Stimulated activated CD4-positive, alpha-beta T cell treated with anti-CD3 and anti-CD28 coated beads, TNF-alpha, amount 100 ng/mL, for 24 hours (primary cell): Measurements from ENCODE around the gene FOXA3.
"Not testable (repeated sequence)": the region's sequence is repeated elsewhere in the genome, so short reads cannot be mapped to it uniquely, and the experiment has no call there.

ENCODE experiments used
- DNase-seq, 3 experiments: peaks; one replicate each; pipeline ENCODE4 v3.0.0-alpha.2; 2020; ENCODE audit warnings: low read depth in 3 of 3

Gene FOXA3

GRCh38 chr19:45889210-45889885 is 25.2 kb downstream of the FOXA3 start:
- DNase-seq = no peak

- no peak for DNase-seq
These were observed 26.8 kb downstream of the FOXA3 start for GRCh38 chr19:45890877-45891276.

DNA sequence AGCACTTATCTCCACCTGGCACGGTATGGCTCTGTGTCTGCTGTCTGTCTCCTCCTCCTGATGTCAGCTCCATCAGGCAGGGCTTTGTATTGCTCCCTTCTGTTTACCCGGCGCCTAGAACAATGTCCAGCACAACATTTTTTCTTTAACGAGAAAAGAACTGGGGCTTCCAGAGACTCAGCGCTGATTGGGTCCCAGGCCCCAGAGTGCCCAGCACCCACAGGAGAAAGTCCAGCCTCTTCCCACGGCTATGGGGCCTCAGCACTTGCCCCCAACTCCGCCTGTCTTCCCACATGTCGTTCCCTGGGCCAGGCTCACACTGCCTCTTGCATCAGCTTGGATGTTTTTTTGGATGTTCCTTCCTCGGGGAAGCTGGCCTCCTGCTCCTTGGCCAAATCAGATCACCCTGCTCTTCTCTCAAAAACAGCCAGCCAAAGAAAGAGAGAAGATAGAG is 31.4 kb downstream of the FOXA3 start:
- no peak for DNase-seq

GRCh38 chr19:45895983-45896599 is 32.0 kb downstream of the FOXA3 start:
- DNase-seq = not testable (repeated sequence)

DNA sequence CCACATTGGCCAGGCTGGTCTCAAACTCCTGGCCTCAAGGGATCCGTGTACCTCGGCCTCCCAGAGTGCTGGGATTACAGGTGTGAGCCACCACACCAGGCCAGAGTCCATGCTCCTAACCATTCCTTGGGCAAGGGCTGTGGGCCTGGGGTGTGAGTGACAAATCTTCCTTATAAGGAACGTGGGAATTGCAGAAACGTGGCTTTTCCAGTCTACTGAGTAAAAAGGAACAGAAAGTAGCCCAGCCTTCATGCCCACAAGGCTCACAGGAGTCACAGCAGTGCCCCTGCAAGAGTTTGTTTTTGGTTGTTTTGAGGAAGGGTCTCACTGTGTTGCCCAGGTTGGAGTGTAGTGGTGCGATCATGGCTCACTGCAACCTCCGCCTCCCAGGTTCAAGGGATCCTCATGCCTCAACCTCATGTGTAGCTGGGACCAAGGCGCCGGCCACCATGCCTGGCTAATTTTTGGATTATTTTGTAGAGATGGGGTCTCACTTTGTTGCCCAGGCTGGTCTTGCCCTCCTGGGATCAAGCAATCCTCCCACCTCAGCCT is 33.2 kb downstream of the FOXA3 start:
- no peak for DNase-seq

GRCh38 chr19:45899253-45899652 is 35.1 kb downstream of the FOXA3 start:
- no peak for DNase-seq

DNA sequence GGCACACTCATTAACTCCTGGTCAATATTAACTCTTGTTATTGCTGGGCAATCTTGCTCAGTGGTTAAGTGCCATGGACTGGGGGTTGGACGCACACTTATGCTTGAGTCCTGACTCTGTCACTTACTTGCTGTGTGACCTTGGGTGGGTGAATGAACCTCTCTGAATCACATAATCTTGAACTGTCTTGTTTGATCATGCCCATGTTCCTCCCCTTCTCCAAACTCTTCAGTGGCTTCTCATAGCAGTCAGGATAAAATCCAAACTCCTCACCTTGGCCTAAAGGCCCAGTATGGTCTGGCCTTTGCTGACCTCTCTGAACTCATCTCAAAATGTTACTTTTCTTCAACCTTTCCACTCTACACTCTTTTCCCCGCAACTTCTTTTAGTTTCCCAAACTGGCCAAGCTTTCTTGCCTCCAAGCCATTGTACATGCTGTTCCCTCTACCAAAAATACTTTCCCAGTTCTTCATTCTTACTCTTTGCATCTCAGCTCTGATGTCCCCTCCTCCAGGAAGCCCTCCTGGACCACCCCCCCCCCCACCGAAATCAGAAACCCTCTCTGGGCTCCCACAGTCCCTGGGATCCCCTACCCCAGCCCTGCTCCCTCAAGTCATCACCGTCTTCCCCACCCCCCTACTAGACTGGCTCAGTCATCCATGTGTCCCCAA is 35.9 kb downstream of the FOXA3 start:
- no peak for DNase-seq

DNA sequence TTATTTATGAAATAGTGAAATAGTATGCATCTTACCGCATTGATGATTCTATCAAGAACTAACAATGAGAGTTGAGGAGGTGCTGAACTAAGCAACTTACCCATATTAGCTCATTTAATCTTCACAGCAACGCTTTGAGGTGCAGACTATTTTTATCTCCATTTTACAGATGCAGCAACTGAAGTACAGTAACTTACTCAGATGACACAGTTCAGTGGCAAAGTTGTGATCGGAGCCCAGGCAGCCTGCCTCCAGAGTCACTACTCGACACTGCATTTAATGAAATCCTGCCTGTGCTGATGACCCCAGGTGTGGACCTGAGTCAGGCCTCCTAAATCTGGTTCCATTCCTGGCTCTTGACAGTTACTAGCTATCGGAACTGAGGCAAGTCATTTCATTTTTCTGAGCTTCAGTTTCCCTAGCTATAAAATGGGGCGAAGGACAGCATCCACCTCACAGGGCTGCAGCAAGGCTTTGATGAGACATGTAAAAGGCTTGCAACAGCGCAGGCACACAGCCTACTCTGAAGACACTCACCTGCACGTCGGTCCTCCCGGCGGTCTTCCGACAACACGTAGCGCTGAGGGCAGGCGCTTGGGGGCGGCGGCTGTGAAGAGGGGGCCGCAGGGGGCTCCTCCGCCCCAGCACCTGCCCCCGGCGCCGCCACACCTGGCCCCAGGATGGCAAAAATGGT is 36.8 kb downstream of the FOXA3 start:
- DNase-seq = no peak

DNA sequence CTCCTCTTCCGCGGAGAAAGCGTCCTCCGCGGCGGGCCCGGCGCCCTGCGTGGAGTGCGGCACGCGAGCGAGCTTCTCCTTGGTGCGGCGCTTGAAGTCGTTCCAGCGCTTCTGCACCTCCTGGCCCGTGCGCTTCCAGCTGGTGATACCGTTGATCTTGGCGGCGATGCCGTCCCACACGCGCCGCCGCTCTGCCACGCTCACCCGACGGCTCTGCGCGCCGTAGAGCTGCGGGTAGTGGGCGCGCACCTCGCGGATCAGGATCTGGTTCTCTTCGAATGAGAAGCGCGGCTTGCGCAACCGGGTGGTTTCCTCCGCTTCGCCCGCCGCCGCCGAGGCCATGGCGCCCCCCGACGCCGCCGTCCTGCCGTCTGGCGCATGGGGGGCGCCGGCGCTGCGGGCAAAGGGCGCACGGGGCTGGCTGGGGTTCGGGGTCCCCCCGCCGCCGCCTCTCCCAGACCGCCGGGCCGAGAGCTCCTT is 37.3 kb downstream of the FOXA3 start:
- DNase-seq = peak in 1 of 3 experiments; percentile 25

- DNase-seq = no peak
These were observed 38.0 kb downstream of the FOXA3 start, which contains the start of gene MYPOP for GRCh38 chr19:45901912-45902650. MYPOP (minus strand) TSS chr19:45902613; CDS start chr19:45901773, 840 bp downstream.

- peak; percentile 99 for DNase-seq
These were observed 38.8 kb downstream of the FOXA3 start for GRCh38 chr19:45902651-45903625.

GRCh38 chr19:45905011-45905410 is 40.9 kb downstream of the FOXA3 start:
- DNase-seq = no peak

DNA sequence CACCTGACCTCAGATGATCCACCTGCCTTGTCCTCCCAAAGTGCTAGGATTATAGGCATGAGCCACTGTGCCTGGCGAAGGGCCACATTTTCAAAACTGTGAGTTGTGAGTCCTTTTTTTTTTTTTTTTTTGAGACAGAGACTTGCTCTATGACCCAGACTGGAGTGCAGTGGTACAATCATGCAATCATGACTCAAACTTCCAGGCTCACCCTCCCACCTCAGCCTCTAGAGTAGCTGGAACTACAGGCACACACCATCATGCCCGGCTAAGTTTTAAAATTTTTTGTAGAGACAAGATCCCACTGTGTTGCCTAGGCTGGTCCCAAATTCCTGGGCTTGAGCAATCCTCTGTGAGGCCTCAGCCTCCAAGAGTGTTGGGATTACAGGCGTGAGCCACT is 42.1 kb downstream of the FOXA3 start:
- no peak for DNase-seq

GRCh38 chr19:45908956-45909355 is 44.8 kb downstream of the FOXA3 start:
- DNase-seq = no peak

DNA sequence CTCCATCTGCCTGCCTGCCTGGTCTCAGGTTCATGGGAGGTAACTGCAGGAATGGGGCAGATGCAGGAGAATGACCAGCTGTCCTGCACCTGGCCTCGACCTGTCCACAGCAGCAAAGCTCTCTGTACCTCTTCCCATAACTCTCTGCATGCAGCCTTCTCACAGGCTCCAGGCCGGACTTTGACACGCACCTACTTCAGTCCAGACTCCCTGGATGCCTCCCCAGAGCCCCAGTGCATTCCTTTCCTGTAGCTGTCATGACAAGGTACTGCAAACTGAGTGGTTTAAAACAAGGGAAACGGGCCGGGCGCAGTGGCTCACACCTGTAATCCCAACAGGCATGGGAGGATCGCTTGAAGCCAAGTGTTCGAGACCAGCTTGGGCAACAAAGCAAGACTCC is 47.2 kb downstream of the FOXA3 start:
- no peak for DNase-seq

DNA sequence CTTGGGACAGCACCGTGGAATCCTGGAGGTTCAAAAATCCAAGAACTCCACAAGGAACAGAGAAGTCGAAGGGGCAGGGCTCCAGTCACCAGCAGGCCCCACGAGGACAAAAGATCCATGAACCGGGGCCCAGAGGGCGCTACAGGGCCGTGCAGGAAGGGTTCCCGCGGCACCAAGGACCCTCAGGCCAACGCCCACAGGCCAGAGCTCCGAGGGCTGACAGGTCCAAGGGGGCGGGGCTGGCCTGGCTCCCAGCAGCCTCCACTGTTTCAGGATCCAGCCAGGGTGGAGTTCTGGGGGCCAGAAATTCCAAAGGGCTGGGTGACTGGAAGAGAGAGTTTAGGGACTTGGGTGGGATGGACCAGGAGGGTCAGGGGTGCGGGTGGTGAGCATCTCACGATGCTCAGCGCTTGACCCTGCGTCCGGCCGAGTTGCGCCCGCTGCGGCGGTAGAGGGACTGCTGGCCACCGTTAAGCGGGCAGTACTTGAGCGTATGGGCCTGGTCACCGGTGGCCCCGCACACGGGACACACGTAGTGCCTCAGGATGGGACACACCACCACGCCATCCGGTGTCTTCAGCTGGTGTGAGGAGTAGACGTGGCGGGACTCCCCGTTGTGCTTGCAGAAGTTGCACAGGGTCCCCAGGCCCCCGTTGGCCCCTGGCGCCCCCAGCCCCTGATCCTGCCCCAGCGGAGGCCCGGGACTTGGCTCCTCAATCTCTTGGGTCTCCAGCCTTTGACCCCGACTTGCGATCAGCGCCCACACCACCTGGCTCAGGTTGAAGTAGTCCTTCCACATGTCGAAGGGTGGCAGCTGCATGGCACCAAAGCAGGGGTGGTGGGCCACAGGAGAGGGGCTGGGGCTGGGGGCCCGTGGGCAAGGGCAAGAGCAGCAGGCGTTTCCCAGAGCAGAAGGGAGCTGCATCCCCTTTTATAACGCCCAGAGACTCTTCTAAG is 50.0 kb downstream of the FOXA3 start, which contains the start of gene NANOS2:
Gene NANOS2, minus strand, starts transcription at position 905 of the 957 bp plus-strand sequence. Its CDS starts 85 bp downstream, at position 820.
- no peak for DNase-seq

GRCh38 chr19:45917421-45918091 is 53.4 kb downstream of the FOXA3 start:
- DNase-seq = no peak

DNA sequence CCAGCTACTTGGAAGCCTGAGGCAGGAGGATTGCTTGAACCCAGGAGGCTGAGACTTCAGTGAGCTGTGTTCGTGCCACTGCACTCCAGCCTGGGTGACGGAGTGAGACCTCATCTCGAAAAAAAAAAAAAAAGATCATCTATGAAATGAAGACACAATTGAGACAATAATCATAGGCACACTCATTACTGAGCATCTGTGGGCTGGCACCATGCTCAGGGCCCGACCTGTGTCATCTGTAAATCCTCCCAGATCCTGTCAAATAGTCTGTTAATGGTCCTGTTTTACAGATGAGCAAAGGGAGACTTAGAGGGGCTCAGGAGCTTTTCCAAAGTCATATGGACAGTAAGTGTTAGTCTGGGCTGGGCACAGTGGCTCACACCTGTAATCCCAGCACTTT is 54.6 kb downstream of the FOXA3 start:
- DNase-seq = no peak
